Measurements from ENCODE around the gene OIT3.

OIT3 gene

GRCh38 chr10:72981882-72982529 is 88.5 kb downstream of the OIT3 start:
- TF ChIP-seq EGR1 (IDR thresholded peaks at IDR 0.05) (no peak), CEBPB (IDR thresholded peaks at IDR 0.05) (no peak), FOXM1 (IDR thresholded peaks at IDR 0.05; ENCODE audit: borderline replicate concordance, low read depth) (no peak), ZBTB7A (IDR thresholded peaks at IDR 0.05; ENCODE audit: low read depth) (no peak), YY1 (IDR thresholded peaks at IDR 0.05; ENCODE audit: low read depth) (no peak), TCF12 (IDR thresholded peaks at IDR 0.05; ENCODE audit: low read depth) (no peak), RAD21 (IDR thresholded peaks at IDR 0.05; ENCODE audit: low read depth) (no peak), NFIC (IDR thresholded peaks at IDR 0.05) (no peak), TEAD4 (IDR thresholded peaks at IDR 0.05) (no peak), MAX (IDR thresholded peaks at IDR 0.05) (no peak), EP300 (IDR thresholded peaks at IDR 0.05; ENCODE audit: borderline replicate concordance) (no peak), REST (IDR thresholded peaks at IDR 0.05; ENCODE audit: low read depth) (no peak)
- TF ChIP-seq, protein P1, sequence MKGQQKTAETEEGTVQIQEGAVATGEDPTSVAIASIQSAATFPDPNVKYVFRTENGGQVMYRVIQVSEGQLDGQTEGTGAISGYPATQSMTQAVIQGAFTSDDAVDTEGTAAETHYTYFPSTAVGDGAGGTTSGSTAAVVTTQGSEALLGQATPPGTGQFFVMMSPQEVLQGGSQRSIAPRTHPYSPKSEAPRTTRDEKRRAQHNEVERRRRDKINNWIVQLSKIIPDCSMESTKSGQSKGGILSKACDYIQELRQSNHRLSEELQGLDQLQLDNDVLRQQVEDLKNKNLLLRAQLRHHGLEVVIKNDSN (IDR thresholded peaks at IDR 0.05) = no peak
